Transverse colon (tissue), 4 donors: ENCODE measurements around the gene DNAJB1. TPM values are rescaled to one million over a fixed set of nuclear protein-coding genes. Genes with fewer than 3 reads are reported as not detected.

Experiments
- DNase-seq: peaks from one replicate; pipeline ENCODE4 v3.0.0-alpha.2; 2019
- H3K27ac ChIP-seq, 4 donors: fragments of 200-600 bp; sonication (generic); 2 replicates each; pipeline ENCODE4 v1.5.1; 2016 to 2018; ENCODE audit warnings: inconsistent platforms in 4 of 4
- H3K27me3 ChIP-seq: fragments of 200-600 bp; sonication (generic); 2 replicates; pipeline ENCODE4 v1.5.1; 2017; ENCODE audit warnings: inconsistent platforms
- H3K36me3 ChIP-seq, 4 donors: fragments of 200-600 bp; sonication (generic); 2 replicates each; pipeline ENCODE4 v1.5.1; 2017 to 2019; ENCODE audit warnings: inconsistent platforms in 4 of 4
- H3K4me1 ChIP-seq, 4 donors: fragments of 200-600 bp; sonication (generic); 2 replicates each; pipeline ENCODE4 v1.5.1; 2017 to 2020; ENCODE audit warnings: inconsistent platforms in 4 of 4
- H3K4me3 ChIP-seq, 4 donors: fragments of 200-600 bp; sonication (generic); 1 replicate in 1 of 4; 2 replicates in 3 of 4; pipeline versions ENCODE4 v1.5.1 to v1.6.1; 2017 to 2019; ENCODE audit warnings: inconsistent platforms in 4 of 4
- H3K9me3 ChIP-seq, 2 donors: fragments of 200-600 bp; sonication (generic); 2 replicates each; pipeline ENCODE4 v1.5.1; 2017 to 2019; ENCODE audit warnings: inconsistent platforms in 2 of 2
- EP300 ChIP-seq: sonication (generic); formaldehyde crosslinking; IDR thresholded peaks from one replicate; pipeline ENCODE4 v1.6.1; 2017; ENCODE audit warnings: antibody characterized with exemption, low read depth
- POLR2A ChIP-seq: fragments of 450-650 bp; IDR thresholded peaks from one replicate; pipeline ENCODE4 v1.6.1; 2016; ENCODE audit warnings: antibody characterized with exemption, mild to moderate bottlenecking, moderate library complexity
- POLR2AphosphoS5 ChIP-seq, 3 donors: sonication (generic); formaldehyde crosslinking; IDR thresholded peaks; one replicate each; pipeline ENCODE4 v1.6.1; 2016; ENCODE audit warnings: antibody characterized with exemption in 3 of 3
- WGBS, 2 donors: methylation state at CpG; one replicate each; pipeline ENCODE4 v1.1.5; 2018; ENCODE audit warnings: low coverage in 1 of 2; 5-methylcytosine and 5-hydroxymethylcytosine counted together
- in situ Hi-C, 4 donors: fragments of 200-750 bp; cut with MboI; loops; one replicate each; pipeline versions ENCODE4 v1.15.0 to v1.15.1; 2017; ENCODE audit warnings: low sequenced_read_pairs in 3 of 4, low pct_ligation_motif_present in 1 of 4, low pct_unique_long_range_greater_than_20kb in 1 of 4
- intact Hi-C: fragments of 100-400 bp; cut with DNase I; formaldehyde crosslinking; loops from one replicate; pipeline ENCODE4 v1.15.1; 2023; ENCODE audit warnings: low total_unique reads
- total RNA-seq, 4 donors: library from RNA; depleted of rRNA; stranded (reverse); fragments of >200 nt; gene quantifications; one replicate each; pipeline ENCODE4 v1.1.0, GENCODE V29; 2016
- TF ChIP-seq, protein P1 (sequence below), 5 experiments: fragments of 200-600 bp in 3 of 5; fragments of 450-650 bp in 2 of 5; sonication (generic) in 3 of 5; IDR thresholded peaks; 1 replicate in 2 of 5; 2 replicates in 3 of 5; pipeline ENCODE4 v1.5.1; 2016 to 2017; ENCODE audit warnings: antibody characterized with exemption in 5 of 5, inconsistent platforms in 3 of 5, mild to moderate bottlenecking in 2 of 5, moderate library complexity in 1 of 5

Gene DNAJB1
- total RNA-seq, 4 donors from 2014 or later: 20.3 to 111 (median 93.8) TPM

- H3K27me3 ChIP-seq: no peaks in the 10 kb centered on the region
- H3K9me3 ChIP-seq: no peaks in the 10 kb centered on the region
- peaks cover 0 to 29% (median 0%) of the 10 kb centered on the region in 4 donors for H3K36me3 ChIP-seq
- WGBS, 2 donors: 99% methylated on average over 8 of the region's 18 CpGs; no CpG with 5 or more reads in 1 of the 2 donors
- H3K27ac ChIP-seq: no peak overlapping the region
- in situ Hi-C loops: no loop called here
- DNase-seq: no peak
- H3K4me3 ChIP-seq: no peak overlapping the region
- TF ChIP-seq POLR2A: no peak
- TF ChIP-seq EP300: no peak
- TF ChIP-seq, protein P1, sequence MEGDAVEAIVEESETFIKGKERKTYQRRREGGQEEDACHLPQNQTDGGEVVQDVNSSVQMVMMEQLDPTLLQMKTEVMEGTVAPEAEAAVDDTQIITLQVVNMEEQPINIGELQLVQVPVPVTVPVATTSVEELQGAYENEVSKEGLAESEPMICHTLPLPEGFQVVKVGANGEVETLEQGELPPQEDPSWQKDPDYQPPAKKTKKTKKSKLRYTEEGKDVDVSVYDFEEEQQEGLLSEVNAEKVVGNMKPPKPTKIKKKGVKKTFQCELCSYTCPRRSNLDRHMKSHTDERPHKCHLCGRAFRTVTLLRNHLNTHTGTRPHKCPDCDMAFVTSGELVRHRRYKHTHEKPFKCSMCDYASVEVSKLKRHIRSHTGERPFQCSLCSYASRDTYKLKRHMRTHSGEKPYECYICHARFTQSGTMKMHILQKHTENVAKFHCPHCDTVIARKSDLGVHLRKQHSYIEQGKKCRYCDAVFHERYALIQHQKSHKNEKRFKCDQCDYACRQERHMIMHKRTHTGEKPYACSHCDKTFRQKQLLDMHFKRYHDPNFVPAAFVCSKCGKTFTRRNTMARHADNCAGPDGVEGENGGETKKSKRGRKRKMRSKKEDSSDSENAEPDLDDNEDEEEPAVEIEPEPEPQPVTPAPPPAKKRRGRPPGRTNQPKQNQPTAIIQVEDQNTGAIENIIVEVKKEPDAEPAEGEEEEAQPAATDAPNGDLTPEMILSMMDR (IDR thresholded peaks at IDR 0.05): no peak
- no peak for TF ChIP-seq POLR2AphosphoS5 (IDR thresholded peaks at IDR 0.05)
- peaks cover 0 to 9% (median 4%) of the 10 kb centered on the region in 4 donors for H3K4me1 ChIP-seq
- intact Hi-C loops: no loop called here
These were observed 35.8 kb downstream of the DNAJB1 start for GRCh38 chr19:14482172-14482941.

DNA sequence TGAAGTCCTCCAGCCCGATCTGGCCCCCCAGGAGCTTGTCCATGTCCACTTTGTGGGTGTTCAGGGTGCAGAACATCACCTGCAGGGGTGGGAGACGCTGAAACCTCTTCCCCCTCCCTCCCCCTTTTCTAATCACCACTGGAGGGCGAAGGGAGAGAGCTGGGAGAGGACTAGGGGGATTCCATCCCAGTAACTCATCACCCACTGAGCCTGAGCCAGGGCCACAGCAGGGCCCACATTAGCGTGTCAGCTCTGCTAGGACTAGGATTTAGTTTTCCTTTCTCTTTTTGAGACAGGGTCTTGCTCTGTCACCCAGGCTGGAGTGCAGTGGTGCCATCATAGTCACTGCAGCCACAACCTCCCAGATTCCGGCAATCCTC is 37.5 kb downstream of the DNAJB1 start:
- DNase-seq: no peak
- Histone ChIP-seq H3K4me3 (no peak overlapping the region), H3K36me3 (peaks cover 0 to 29% (median 0%) of the 10 kb centered on the region in 4 donors), H3K4me1 (peaks cover under 1 to 16% (median 4%) of the 10 kb centered on the region in 4 donors), H3K9me3 (no peaks in the 10 kb centered on the region), H3K27me3 (no peaks in the 10 kb centered on the region), H3K27ac (no peak overlapping the region)
- WGBS, 2 donors: 82% methylated on average over 5 of the region's 5 CpGs; no CpG with 5 or more reads in 1 of the 2 donors
- TF ChIP-seq, protein P1 (IDR thresholded peaks at IDR 0.05): no peak
- no peak for TF ChIP-seq EP300
- no peak for TF ChIP-seq POLR2AphosphoS5 (IDR thresholded peaks at IDR 0.05)
- TF ChIP-seq POLR2A: no peak
- in situ Hi-C loops: no loop called here
- intact Hi-C loops: no loop called here

DNA sequence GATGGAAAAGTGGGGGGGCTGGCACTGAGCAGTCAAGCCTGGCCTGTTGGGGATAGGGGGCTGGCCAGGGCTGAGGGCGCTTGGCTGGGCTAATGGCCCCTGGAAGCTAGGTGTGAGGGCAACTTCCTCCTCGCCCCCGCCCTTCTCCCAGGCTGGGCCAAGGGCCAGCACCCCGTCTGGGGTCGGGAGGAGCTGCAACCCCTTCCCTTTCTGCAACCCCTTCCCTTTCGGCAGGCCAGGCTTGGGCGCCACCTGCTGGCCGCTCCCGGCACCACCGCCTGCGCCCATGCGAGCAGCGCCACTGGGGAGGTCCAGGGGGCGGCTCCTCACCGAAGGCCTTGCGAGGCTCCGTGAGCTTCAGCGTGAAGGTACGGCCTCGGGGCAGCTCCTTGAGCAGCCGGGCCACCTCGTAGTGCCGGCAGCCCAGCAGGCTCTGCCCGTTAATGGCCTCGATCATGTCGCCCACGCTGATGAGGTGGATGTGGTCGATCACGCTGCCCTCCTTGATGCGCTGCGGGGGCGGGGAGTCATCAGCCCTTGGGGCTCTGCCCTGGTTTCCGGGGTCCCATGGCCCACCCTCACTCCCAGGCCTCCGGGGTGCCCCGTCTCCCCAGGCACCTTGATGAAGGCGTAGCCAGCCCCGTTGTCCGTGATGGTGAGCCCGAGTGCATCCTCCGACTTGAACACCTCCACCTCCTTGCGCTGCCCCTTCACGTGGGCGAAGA is 38.1 kb downstream of the DNAJB1 start:
- peaks cover 6 to 21% (median 9%) of the 10 kb centered on the region in 4 donors for H3K4me1 ChIP-seq
- no peak for DNase-seq
- H3K27ac ChIP-seq: no peak overlapping the region
- intact Hi-C loops (loop anchor here (10.0 kb wide), 1 partner anchor 335 kb away; no protein-coding TSS in a partner anchor), in situ Hi-C loops (no loop called here)
- H3K36me3 ChIP-seq: peaks cover 0 to 29% (median 0%) of the 10 kb centered on the region in 4 donors
- H3K4me3 ChIP-seq: no peak overlapping the region
- TF ChIP-seq POLR2A (no peak), POLR2AphosphoS5 (IDR thresholded peaks at IDR 0.05) (peak in 1 of 3 donors; percentile 24), EP300 (no peak)
- TF ChIP-seq, protein P1 (IDR thresholded peaks at IDR 0.05): peak; percentile 80 to 89 (median 83)
- H3K27me3 ChIP-seq: peaks cover 5% of the 10 kb centered on the region
- no peaks in the 10 kb centered on the region for H3K9me3 ChIP-seq
- WGBS, 2 donors: 53 to 88% methylated on average over 3 to 38 of the region's 43 CpGs

- no peak overlapping the region for H3K4me3 ChIP-seq
- no peaks in the 10 kb centered on the region for H3K9me3 ChIP-seq
- intact Hi-C loops: loop anchor here (10.0 kb wide), 1 partner anchor 335 kb away; no protein-coding TSS in a partner anchor
- peaks cover 12% of the 10 kb centered on the region for H3K27me3 ChIP-seq
- H3K36me3 ChIP-seq: peaks cover 0 to 29% (median 0%) of the 10 kb centered on the region in 4 donors
- WGBS, 2 donors: 90% methylated on average over 14 of the region's 14 CpGs; no CpG with 5 or more reads in 1 of the 2 donors
- no peak for DNase-seq
- in situ Hi-C loops: no loop called here
- TF ChIP-seq, protein P1 (IDR thresholded peaks at IDR 0.05): no peak
- no peak for TF ChIP-seq POLR2AphosphoS5 (IDR thresholded peaks at IDR 0.05)
- TF ChIP-seq EP300: no peak
- no peak for TF ChIP-seq POLR2A
- H3K27ac ChIP-seq: no peak overlapping the region
- peaks cover 10 to 25% (median 14%) of the 10 kb centered on the region in 4 donors for H3K4me1 ChIP-seq
These were observed 38.8 kb downstream of the DNAJB1 start for GRCh38 chr19:14479309-14479974.
